Ovary (tissue), 9 donors: ENCODE results near the gene PTPRG. TPM values are rescaled to one million over a fixed set of nuclear protein-coding genes. Genes with fewer than 3 reads are reported as not detected.
A peak's percentile ranks its signal among the peaks of the same experiment; 100 is the strongest.

ENCODE experiments used
- DNase-seq, 5 donors: peaks; one replicate each; pipeline ENCODE4 v3.0.0-alpha.2; 2019 to 2020
- H3K27ac ChIP-seq, 2 donors: fragments of 200-600 bp; one replicate each; pipeline versions ENCODE4 v1.5.1 to v1.8.0; 2019 to 2022
- H3K27me3 ChIP-seq: fragments of 200-600 bp; one replicate; pipeline ENCODE4 v1.8.0; 2022
- H3K36me3 ChIP-seq: fragments of 200-600 bp; sonication (generic); one replicate; pipeline ENCODE4 v1.5.1; 2019
- H3K4me1 ChIP-seq: one replicate; pipeline ENCODE4 v1.8.1; 2013; ENCODE audit warnings: mild to moderate bottlenecking, moderate library complexity; ENCODE audit not compliant: insufficient read depth
- H3K4me3 ChIP-seq: fragments of 200-600 bp; sonication (generic); one replicate; pipeline ENCODE4 v1.5.1; 2017
- H3K9me3 ChIP-seq, 2 donors: fragments of 200-600 bp in 1 of 2; sonication (generic) in 1 of 2; one replicate each; pipeline versions ENCODE4 v1.5.1 to v1.8.1; 2013 to 2019; ENCODE audit warnings: mild to moderate bottlenecking in 1 of 2, moderate library complexity in 1 of 2
- CTCF ChIP-seq, 3 donors: fragments of 450-650 bp in 2 of 3; fragments of 200-600 bp in 1 of 3; IDR thresholded peaks; one replicate each; pipeline versions ENCODE4 v1.5.1 to v1.8.0; 2016 to 2022; ENCODE audit warnings: antibody characterized with exemption in 3 of 3, mild to moderate bottlenecking in 1 of 3
- EP300 ChIP-seq: sonication (generic); formaldehyde crosslinking; IDR thresholded peaks from one replicate; pipeline ENCODE4 v1.6.1; 2017; ENCODE audit warnings: antibody characterized with exemption
- POLR2A ChIP-seq: fragments of 450-650 bp; IDR thresholded peaks from one replicate; pipeline ENCODE4 v1.6.1; 2017; ENCODE audit warnings: antibody characterized with exemption, mild to moderate bottlenecking, moderate library complexity
- WGBS, 3 donors: extraction: QIAGEN DNeasy Blood & Tissue Kit in 1 of 3; methylation state at CpG; one replicate each; pipeline versions ENCODE4 v1.1.5 to v1.1.7; 2013 to 2017; 5-methylcytosine and 5-hydroxymethylcytosine counted together
- intact Hi-C, 4 donors: fragments of 100-400 bp; cut with DNase I; formaldehyde crosslinking; loops; one replicate each; pipeline versions ENCODE4 v1.11.0 to v1.15.1; 2022 to 2023
- polyA plus RNA-seq, 2 donors: library from polyadenylated mRNA; stranded (reverse); fragments of 200-250 nt in 1 of 2; fragments of 350-450 nt in 1 of 2; fragmentation: Illumina TruSeq in 1 of 2; extraction: RNeasy Lipid Tissue Mini Kit (QIAGEN cat#74804) in 1 of 2; gene quantifications; one replicate each; pipeline ENCODE4 v1.2.3, GENCODE V29; 2013 to 2014
- total RNA-seq, 7 donors: library from RNA; depleted of rRNA in 2 of 7; stranded (reverse); fragments of >200 nt in 2 of 7; fragmentation: NEBNext Ultra II Directional in 3 of 7; extraction: Animal tissue kit (Norgen Biotek cat#: 25700) in 3 of 7; gene quantifications; one replicate each; pipeline versions ENCODE4 v1.1.0 to v1.2.4, GENCODE V29; 2016 to 2023
- donor health status: DM: no; HTN: no; CAD: no; lungs with moderate emphysema.
- donor health status: DM: no; HTN: no; CAD: no.
- donor health status: Bipolar disorder and iron deficiency.
- donor health status: DM: yes; HTN: yes; CAD: no.
- donor health status: DM: no; HTN: no; CAD: no.
- donor health status: DM: yes; HTN: yes; CAD: no.

PTPRG gene
- total and polyA plus RNA-seq, 9 donors: 18.2 to 87.9 (median 47.7) TPM

DNA sequence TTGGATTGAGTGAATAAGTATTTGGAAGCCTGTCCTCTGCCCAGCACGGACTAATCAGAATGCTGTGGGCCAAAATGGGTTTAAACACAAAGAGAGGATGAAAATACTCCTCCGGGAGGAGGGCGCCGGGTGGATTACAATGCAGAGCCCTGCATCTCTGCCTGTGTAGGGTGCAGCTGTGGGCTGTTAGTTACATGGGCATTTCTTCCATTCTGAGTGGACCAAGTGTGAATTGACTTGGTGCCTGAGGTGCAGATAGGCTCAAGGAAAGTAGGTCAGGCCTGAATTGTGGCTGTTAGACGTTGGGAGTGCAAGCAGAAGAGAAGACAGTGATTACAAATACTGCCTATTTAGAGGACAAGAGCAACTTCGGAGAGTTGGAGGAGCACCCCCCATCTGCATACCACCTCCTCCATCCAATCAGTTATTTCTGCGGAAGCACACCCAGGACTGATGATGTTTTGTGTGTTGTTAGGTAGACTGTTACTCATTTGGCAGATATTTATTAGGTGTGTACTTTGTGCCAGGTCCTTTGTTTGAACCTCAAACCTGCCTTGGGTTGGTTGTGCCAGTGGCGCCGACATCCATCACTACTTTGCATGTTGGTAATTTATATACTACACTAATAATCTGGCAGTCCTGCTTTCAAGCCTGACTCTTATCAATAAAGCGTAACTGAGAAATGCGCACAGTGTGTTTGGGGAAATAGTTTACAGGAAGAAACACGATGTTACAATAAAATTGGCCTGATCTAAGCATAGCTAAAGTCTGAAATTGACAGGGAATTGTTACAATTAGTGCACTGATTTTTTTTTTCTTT is 33.0 kb downstream of the PTPRG start:
- intact Hi-C loops: no loop called here

DNA sequence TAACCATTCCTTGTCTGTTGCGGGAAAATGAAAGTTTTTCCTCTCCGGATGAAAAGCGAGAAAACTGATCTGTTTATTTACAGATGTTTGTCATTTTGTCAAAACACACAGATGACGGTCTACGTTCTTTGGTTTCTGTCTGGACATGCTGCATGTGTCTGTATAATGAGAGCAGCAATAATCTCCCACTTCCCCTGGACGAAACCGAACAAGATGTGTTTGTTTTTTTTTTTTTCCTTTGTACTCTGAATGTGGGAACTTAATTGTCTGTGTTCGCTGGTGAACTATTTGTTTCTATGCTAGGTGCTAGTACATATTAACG is 33.6 kb downstream of the PTPRG start:
- TF ChIP-seq EP300 (no peak), POLR2A (no peak), CTCF (IDR thresholded peaks at IDR 0.05) (no peak)
- no peak overlapping the region for H3K4me3 ChIP-seq
- no peaks in the 10 kb centered on the region for H3K9me3 ChIP-seq
- peaks cover 8% of the 10 kb centered on the region for H3K4me1 ChIP-seq
- intact Hi-C loops: no loop called here
- no peaks in the 10 kb centered on the region for H3K36me3 ChIP-seq
- no peak for DNase-seq
- H3K27me3 ChIP-seq: no peaks in the 10 kb centered on the region
- H3K27ac ChIP-seq: no peak overlapping the region
- WGBS, 3 donors: 42 to 53% (median 43%) methylated on average over 9 of the region's 9 CpGs

More for the DNA sequence above, 33.0 kb downstream of the PTPRG start:
- Histone ChIP-seq H3K27ac (no peak overlapping the region), H3K4me3 (no peak overlapping the region), H3K27me3 (no peaks in the 10 kb centered on the region), H3K9me3 (no peaks in the 10 kb centered on the region), H3K36me3 (no peaks in the 10 kb centered on the region), H3K4me1 (peaks cover 8% of the 10 kb centered on the region)
- TF ChIP-seq CTCF (IDR thresholded peaks at IDR 0.05): no peak
- no peak for TF ChIP-seq EP300
- no peak for TF ChIP-seq POLR2A
- DNase-seq: no peak
- 47 to 52% (median 50%) methylated on average over 12 of the region's 12 CpGs for whole genome bisulfite sequencing, 3 donors

GRCh38 chr3:61595288-61595687 is 33.9 kb downstream of the PTPRG start:
- Histone ChIP-seq H3K4me1 (peaks cover 8% of the 10 kb centered on the region), H3K27me3 (no peaks in the 10 kb centered on the region), H3K4me3 (no peak overlapping the region), H3K36me3 (no peaks in the 10 kb centered on the region), H3K27ac (peak overlapping the region in 1 of 2 donors; percentile 7), H3K9me3 (no peaks in the 10 kb centered on the region)
- no peak for DNase-seq
- intact Hi-C loops: no loop called here
- no peak for TF ChIP-seq EP300
- TF ChIP-seq POLR2A: no peak
- TF ChIP-seq CTCF (IDR thresholded peaks at IDR 0.05): no peak
- 0 to 47% (median 0%) methylated on average over 1 of the region's 1 CpG for WGBS, 3 donors

- no peak for DNase-seq
- Histone ChIP-seq H3K36me3 (no peaks in the 10 kb centered on the region), H3K4me1 (peaks cover 8% of the 10 kb centered on the region), H3K27me3 (no peaks in the 10 kb centered on the region), H3K4me3 (no peak overlapping the region), H3K27ac (no peak overlapping the region), H3K9me3 (no peaks in the 10 kb centered on the region)
- 41 to 53% (median 52%) methylated on average over 3 of the region's 3 CpGs for WGBS, 3 donors
- TF ChIP-seq POLR2A (no peak), CTCF (IDR thresholded peaks at IDR 0.05) (no peak), EP300 (no peak)
- intact Hi-C loops: no loop called here
Measured at GRCh38 chr3:61595826-61596225, 34.5 kb downstream of the PTPRG start.
